K562 (cell line): ENCODE results near the gene ZNF554. TPM values are rescaled to one million over a fixed set of nuclear protein-coding genes. Genes with fewer than 3 reads are reported as not detected.

ENCODE experiments used
- ATF3 ChIP-seq, 2 experiments: fragments of 450-650 bp in 1 of 2; sonication (generic) in 1 of 2; formaldehyde crosslinking in 1 of 2; IDR thresholded peaks in 1 of 2; conservative IDR thresholded peaks in 1 of 2; 2 replicates each; pipeline versions ENCODE4 v1.6.1 to v1.8.1; 2016 to 2023; ENCODE audit warnings: mild to moderate bottlenecking in 2 of 2, moderate library complexity in 2 of 2, inconsistent platforms in 1 of 2, missing genetic modification reagents in 1 of 2
- ATF6 ChIP-seq: sonication (generic); formaldehyde crosslinking; IDR thresholded peaks from 2 replicates; pipeline ENCODE4 v1.4.0; 2020; ENCODE audit warnings: mild to moderate bottlenecking, missing genetic modification reagents
- CAMTA2 ChIP-seq: fragments of 250-450 bp; sonication (Bioruptor Pico); conservative IDR thresholded peaks from 2 replicates; pipeline ENCODE4 v1.5.1; 2022
- CBX3 ChIP-seq, 2 experiments: IDR thresholded peaks; 1 replicate in 1 of 2; 2 replicates in 1 of 2; pipeline ENCODE4 v1.6.1; 2012; ENCODE audit warnings: inconsistent platforms in 2 of 2, low read length in 2 of 2, borderline replicate concordance in 1 of 2, control low read depth in 1 of 2
- CEBPB ChIP-seq: fragments of 450-650 bp; IDR thresholded peaks from 2 replicates; pipeline ENCODE4 v1.6.1; 2016; ENCODE audit warnings: missing genetic modification characterization, missing compliant biosample characterization
- GABPA ChIP-seq: fragments of 200-800 bp; sonication (Bioruptor generic); conservative IDR thresholded peaks from 2 replicates; pipeline ENCODE4 v1.6.1; 2016; ENCODE audit warnings: low read depth, missing genetic modification characterization, missing compliant biosample characterization
- MNT ChIP-seq, 2 experiments: fragments of 450-650 bp; conservative IDR thresholded peaks; 2 replicates each; pipeline ENCODE4 v1.6.1; 2017; ENCODE audit warnings: mild to moderate bottlenecking in 2 of 2, moderate library complexity in 2 of 2
- MTA3 ChIP-seq: fragments of 450-650 bp; formaldehyde crosslinking; IDR thresholded peaks from 2 replicates; pipeline ENCODE4 v1.6.1; 2017; ENCODE audit warnings: mild to moderate bottlenecking, borderline replicate concordance
- RCOR1 ChIP-seq, 2 experiments: IDR thresholded peaks; 2 replicates each; pipeline ENCODE4 v1.6.1; 2012; ENCODE audit warnings: low read depth in 2 of 2, low read length in 2 of 2, borderline replicate concordance in 1 of 2, improper control_type of control experiment in 1 of 2
- SMAD4 ChIP-seq: fragments of 250-450 bp; sonication (Bioruptor Pico); conservative IDR thresholded peaks from 2 replicates; pipeline ENCODE4 v1.8.0; 2021; ENCODE audit warnings: inconsistent platforms, mild to moderate bottlenecking, moderate library complexity
- SRSF3 ChIP-seq: fragments of 200-400 bp; formaldehyde crosslinking; IDR thresholded peaks from 2 replicates; pipeline ENCODE4 v1.6.1; 2016; ENCODE audit warnings: mild to moderate bottlenecking, low read length, moderate library complexity; ENCODE audit not compliant: insufficient read depth
- TAF1 ChIP-seq: IDR thresholded peaks from 2 replicates; pipeline ENCODE4 v1.6.1; 2011; ENCODE audit warnings: mild to moderate bottlenecking, low read length, moderate library complexity; ENCODE audit not compliant: insufficient read depth, control insufficient read depth, severe bottlenecking; ENCODE audit errors: extremely low read depth
- TFAP4 ChIP-seq: sonication (generic); formaldehyde crosslinking; IDR thresholded peaks from 2 replicates; pipeline ENCODE4 v1.8.0; 2022; ENCODE audit warnings: missing genetic modification reagents, mild to moderate bottlenecking, moderate library complexity, borderline replicate concordance
- ZBTB49 ChIP-seq: sonication (generic); formaldehyde crosslinking; IDR thresholded peaks from 2 replicates; pipeline ENCODE4 v1.8.0; 2022; ENCODE audit warnings: missing genetic modification reagents, mild to moderate bottlenecking, borderline replicate concordance
- ZNF133 ChIP-seq: fragments of 250-450 bp; sonication (Bioruptor Pico); IDR thresholded peaks from 2 replicates; pipeline ENCODE4 v1.4.0; 2020; ENCODE audit warnings: mild to moderate bottlenecking
- ZNF165 ChIP-seq: fragments of 250-450 bp; sonication (Bioruptor Pico); IDR thresholded peaks from 2 replicates; pipeline ENCODE4 v1.4.0; 2020; ENCODE audit warnings: borderline replicate concordance
- ZNF184 ChIP-seq: sonication (generic); formaldehyde crosslinking; IDR thresholded peaks from 2 replicates; pipeline ENCODE4 v1.5.0; 2020; ENCODE audit warnings: missing genetic modification reagents
- ZNF766 ChIP-seq: fragments of 200-800 bp; sonication (Bioruptor generic); conservative IDR thresholded peaks from 2 replicates; pipeline ENCODE4 v1.6.1; 2016; ENCODE audit warnings: missing genetic modification characterization, missing compliant biosample characterization
- polyA plus RNA-seq, 8 experiments: library from polyadenylated mRNA; depleted of rRNA in 4 of 8; stranded (reverse) in 5 of 8; unstranded in 3 of 8; fragments of >200 nt; fragmentation: Nextera tagmentation in 2 of 8; fragmentation: Illumina TruSeq in 1 of 8; extraction: Ambion mirVana in 2 of 8; extraction: Trizol in 1 of 8; gene quantifications; 2 replicates each; pipeline versions ENCODE4 v1.2.1 to v1.2.3, GENCODE V29; 2011 to 2014; ENCODE audit warnings: inconsistent platforms in 1 of 8, missing spikeins in 1 of 8
- total RNA-seq, 7 experiments: library from RNA; depleted of rRNA in 6 of 7; stranded (reverse); fragments of >200 nt in 6 of 7; fragmentation: Illumina TruSeq in 2 of 7; extraction: Trizol in 2 of 7; gene quantifications; 2 replicates each; pipeline versions ENCODE4 v1.2.1 to v1.2.3, GENCODE V29; 2011 to 2021; ENCODE audit warnings: low replicate concordance in 1 of 7

ZNF554 gene
- total and polyA plus RNA-seq, 9 of the 15 experiments (the other 6 are each of a cell fraction or from before 2014, with no cell fraction given), result 0.07 to 1.8 (median 1.1) TPM

GRCh38 chr19:2819540-2820111 lies at the start of gene ZNF554 (continued):
- TF ChIP-seq TAF1 (peak; percentile 64), RCOR1 (IDR thresholded peaks at IDR 0.05; ENCODE audit: borderline replicate concordance in 1 of 2, low read depth in 2 of 2, low read length in 2 of 2) (peak in 1 of 2 experiments; percentile 52; a peak in 1 of 4 replicates), ZNF184 (CRISPR knock-in tag) (no peak), TFAP4 (CRISPR knock-in tag) (peak; percentile 89), ZNF766 (CRISPR knock-in tag) (peak; percentile 65; the same call in 1 of the 2 replicates), ZNF133 (CRISPR knock-in tag) (no peak), ZBTB49 (CRISPR knock-in tag) (no peak), CAMTA2 (no peak), ATF3 (IDR thresholded peaks at IDR 0.05) (no peak), ATF3 (CRISPR knock-in tag; conservative IDR thresholded peaks at IDR 0.05) (peak; percentile 81; the same call in 1 of the 2 replicates), CEBPB (0 out of 2 replicates have a peak, but pooled peaks have one; percentile 9), MTA3 (peak; percentile 84; the same call in 1 of the 2 replicates), SMAD4 (CRISPR knock-in tag) (peak; percentile 82), GABPA (peak; percentile 57), SRSF3 (no peak), MNT (conservative IDR thresholded peaks at IDR 0.05) (peak; percentile 55 to 76; a peak in 3 of 4 replicates), ATF6 (CRISPR knock-in tag) (no peak), ZNF165 (no peak), CBX3 (IDR thresholded peaks at IDR 0.05; ENCODE audit: borderline replicate concordance in 1 of 2, low read length in 2 of 2) (peak in 1 of 2 experiments; percentile 92; a peak in 1 of 3 replicates)
